SK-N-SH (cell line): ENCODE results near the gene TRPC3.

Experiments
- CTCF ChIP-seq: fragments of 200-600 bp; sonication (generic); IDR thresholded peaks from 2 replicates; pipeline ENCODE4 v1.6.1; 2017; ENCODE audit warnings: antibody characterized with exemption, mild to moderate bottlenecking, moderate library complexity
- EP300 ChIP-seq, 2 experiments: IDR thresholded peaks; 2 replicates each; pipeline versions ENCODE4 v1.4.0 to v1.6.1; 2012; ENCODE audit warnings: borderline replicate concordance in 1 of 2, low read depth in 1 of 2, low read length in 1 of 2
- EZH2phosphoT487 ChIP-seq: fragments of 200-600 bp; sonication (generic); IDR thresholded peaks from 2 replicates; pipeline ENCODE4 v1.6.1; 2017; ENCODE audit warnings: low read depth, mixed run types, mild to moderate bottlenecking, antibody characterized with exemption, moderate library complexity, borderline replicate concordance
- FOSL2 ChIP-seq: IDR thresholded peaks from 2 replicates; pipeline ENCODE4 v1.4.0; 2012; ENCODE audit warnings: low read depth, mild to moderate bottlenecking, moderate library complexity, borderline replicate concordance
- MAX ChIP-seq: IDR thresholded peaks from 2 replicates; pipeline ENCODE4 v1.4.0; 2012; ENCODE audit warnings: low read depth
- PBX3 ChIP-seq: IDR thresholded peaks from 2 replicates; pipeline ENCODE4; 2012
- RXRA ChIP-seq: IDR thresholded peaks from 2 replicates; pipeline ENCODE4 v1.4.0; 2012; ENCODE audit warnings: low read depth, mild to moderate bottlenecking, borderline replicate concordance
- SMC3 ChIP-seq: IDR thresholded peaks from 2 replicates; pipeline ENCODE4 v1.6.1; 2012; ENCODE audit warnings: low read depth, low read length, improper control_type of control experiment
- USF2 ChIP-seq: fragments of 150-350 bp; IDR thresholded peaks from 2 replicates; pipeline ENCODE4 v1.6.1; 2017; ENCODE audit warnings: antibody characterized with exemption, low read length, low read depth, borderline replicate concordance

- TF ChIP-seq CTCF (no peak), PBX3 (no peak), MAX (no peak), EZH2phosphoT487 (no peak), FOSL2 (no peak), RXRA (no peak), EP300 (IDR thresholded peaks at IDR 0.05; ENCODE audit: borderline replicate concordance in 1 of 2, low read depth in 1 of 2, low read length in 1 of 2) (no peak), SMC3 (no peak), USF2 (no peak)
Measured at GRCh38 chr4:121846662-121847061, 105.2 kb downstream of the TRPC3 start.
